H9 (cell line): ENCODE measurements around the gene GPM6B. TPM values are rescaled to one million over a fixed set of nuclear protein-coding genes. Genes with fewer than 3 reads are reported as not detected.

Experiments used
- DNase-seq: peaks from one replicate; pipeline ENCODE4 v3.0.0-alpha.2; 2017
- H2AFZ ChIP-seq: one replicate; pipeline ENCODE4 v1.6.1; 2013; ENCODE audit warnings: mild to moderate bottlenecking, low read length, control low read depth, moderate library complexity
- H2AK5ac ChIP-seq: 2 replicates; pipeline ENCODE4 v1.6.1; 2013; ENCODE audit warnings: low read length, control low read depth, mixed read lengths; ENCODE audit not compliant: insufficient read length
- H2BK120ac ChIP-seq: one replicate; pipeline ENCODE4 v1.6.1; 2013; ENCODE audit warnings: low read depth, mild to moderate bottlenecking, low read length, control low read depth, inconsistent platforms; ENCODE audit not compliant: poor library complexity, severe bottlenecking
- H2BK12ac ChIP-seq: 2 replicates; pipeline ENCODE4 v1.6.1; 2013; ENCODE audit warnings: low read length, control low read depth, mixed read lengths, low read depth; ENCODE audit not compliant: insufficient read length
- H2BK15ac ChIP-seq: 2 replicates; pipeline ENCODE4 v1.6.1; 2013; ENCODE audit warnings: low read depth, low read length, control low read depth
- H2BK20ac ChIP-seq: one replicate; pipeline ENCODE4 v1.6.1; 2013; ENCODE audit warnings: low read depth, mild to moderate bottlenecking, low read length, control low read depth, inconsistent platforms; ENCODE audit not compliant: poor library complexity, severe bottlenecking
- H2BK5ac ChIP-seq: 2 replicates; pipeline ENCODE4 v1.6.1; 2013; ENCODE audit warnings: low read length, control low read depth, mixed read lengths; ENCODE audit not compliant: insufficient read length
- H3K14ac ChIP-seq: 2 replicates; pipeline ENCODE4 v1.6.1; 2013; ENCODE audit warnings: low read length, control low read depth; ENCODE audit not compliant: insufficient read depth
- H3K18ac ChIP-seq: 2 replicates; pipeline ENCODE4 v1.6.1; 2013; ENCODE audit warnings: low read depth, mild to moderate bottlenecking, mixed read lengths, low read length, control low read depth; ENCODE audit not compliant: insufficient read length
- H3K23ac ChIP-seq: 2 replicates; pipeline ENCODE4 v1.6.1; 2013; ENCODE audit warnings: low read length, control low read depth, mixed read lengths, low read depth; ENCODE audit not compliant: insufficient read length
- H3K23me2 ChIP-seq: 2 replicates; pipeline ENCODE4 v1.6.1; 2013; ENCODE audit warnings: low read depth, mild to moderate bottlenecking, mixed read lengths, low read length, control low read depth; ENCODE audit not compliant: insufficient read length, poor library complexity, severe bottlenecking
- H3K27ac ChIP-seq: 2 replicates; pipeline ENCODE4 v1.5.1; 2013; ENCODE audit warnings: low read length, control low read depth, mixed read lengths, low read depth; ENCODE audit not compliant: insufficient read length
- H3K27me3 ChIP-seq: 2 replicates; pipeline ENCODE4 v1.6.1; 2013; ENCODE audit warnings: low read length, control low read depth, inconsistent platforms; ENCODE audit not compliant: insufficient read depth
- H3K4ac ChIP-seq: 2 replicates; pipeline ENCODE4 v1.6.1; 2013; ENCODE audit warnings: low read depth, mild to moderate bottlenecking, control low read depth, inconsistent platforms, low read length, moderate library complexity
- H3K4me1 ChIP-seq: 2 replicates; pipeline ENCODE4 v1.6.1; 2013; ENCODE audit warnings: low read length, control low read depth, inconsistent platforms; ENCODE audit not compliant: insufficient read depth
- H3K4me2 ChIP-seq: 2 replicates; pipeline ENCODE4 v1.6.1; 2013; ENCODE audit warnings: low read length, control low read depth, mixed read lengths; ENCODE audit not compliant: insufficient read length, insufficient read depth
- H3K56ac ChIP-seq: 2 replicates; pipeline ENCODE4 v1.6.1; 2013; ENCODE audit warnings: low read depth, mild to moderate bottlenecking, mixed read lengths, low read length, control low read depth; ENCODE audit not compliant: insufficient read length
- H3K79me1 ChIP-seq: 2 replicates; pipeline ENCODE4 v1.6.1; 2013; ENCODE audit warnings: low read depth, mild to moderate bottlenecking, moderate library complexity, low read length, control low read depth, inconsistent platforms; ENCODE audit not compliant: insufficient read depth, poor library complexity, severe bottlenecking
- H3K79me2 ChIP-seq: 2 replicates; pipeline ENCODE4 v1.6.1; 2013; ENCODE audit warnings: low read length, control low read depth, inconsistent platforms; ENCODE audit not compliant: insufficient read depth
- H3K9ac ChIP-seq: 2 replicates; pipeline ENCODE4 v1.6.1; 2013; ENCODE audit warnings: low read length, control low read depth, mixed read lengths; ENCODE audit not compliant: insufficient read length; ENCODE audit errors: extremely low read depth
- H3K9me3 ChIP-seq: one replicate; pipeline ENCODE4 v1.6.1; 2013; ENCODE audit warnings: low read depth, low read length, inconsistent platforms; ENCODE audit not compliant: control insufficient read depth
- H3T11ph ChIP-seq: one replicate; pipeline ENCODE4 v1.6.1; 2013; ENCODE audit warnings: mild to moderate bottlenecking, low read length, control low read depth, inconsistent platforms
- H4K20me1 ChIP-seq: one replicate; pipeline ENCODE4 v1.6.1; 2013; ENCODE audit not compliant: control insufficient read depth, insufficient read length, insufficient read depth
- H4K5ac ChIP-seq: 2 replicates; pipeline ENCODE4 v1.6.1; 2013; ENCODE audit warnings: low read depth, mild to moderate bottlenecking, mixed read lengths, low read length, control low read depth; ENCODE audit not compliant: insufficient read length
- H4K8ac ChIP-seq: replicated peaks from 2 replicates; pipeline ENCODE4 v1.6.1; 2013; ENCODE audit warnings: low read length, control low read depth, mixed read lengths, low read depth; ENCODE audit not compliant: insufficient read length
- H4K91ac ChIP-seq: 2 replicates; pipeline ENCODE4 v1.6.1; 2013; ENCODE audit warnings: low read depth, mild to moderate bottlenecking, moderate library complexity, mixed read lengths, low read length, control low read depth; ENCODE audit not compliant: insufficient read length
- H3K27ac Mint-ChIP-seq, 3 experiments: 2 replicates in 2 of 3; 3 replicates in 1 of 3; pipeline ENCODE4 v1.8.0; 2020 to 2021; ENCODE audit warnings: mixed read lengths in 3 of 3, mild to moderate bottlenecking in 1 of 3, moderate library complexity in 1 of 3
- H3K27me3 Mint-ChIP-seq: 2 replicates; pipeline ENCODE4 v1.8.0; 2021; ENCODE audit warnings: low read depth, mild to moderate bottlenecking, moderate library complexity, mixed read lengths
- H3K36me3 Mint-ChIP-seq, 3 experiments: 2 replicates in 2 of 3; 3 replicates in 1 of 3; pipeline ENCODE4 v1.8.0; 2020 to 2021; ENCODE audit warnings: low read depth in 3 of 3, mixed read lengths in 3 of 3; ENCODE audit not compliant: insufficient read depth in 1 of 3
- H3K4me1 Mint-ChIP-seq, 2 experiments: 2 replicates each; pipeline ENCODE4 v1.8.0; 2020; ENCODE audit warnings: mixed read lengths in 2 of 2
- H3K4me3 Mint-ChIP-seq, 2 experiments: 2 replicates in 1 of 2; 3 replicates in 1 of 2; pipeline ENCODE4 v1.8.0; 2020 to 2021; ENCODE audit warnings: mild to moderate bottlenecking in 2 of 2, mixed read lengths in 2 of 2, moderate library complexity in 1 of 2
- H3K9me3 Mint-ChIP-seq, 2 experiments: 2 replicates in 1 of 2; 3 replicates in 1 of 2; pipeline ENCODE4 v1.8.0; 2020; ENCODE audit warnings: mild to moderate bottlenecking in 2 of 2, mixed read lengths in 2 of 2, moderate library complexity in 1 of 2
- WGBS: extraction: QIAGEN DNeasy Blood & Tissue Kit; methylation state at CpG from one replicate; pipeline ENCODE4 v1.1.7; 2013; ENCODE audit warnings: missing lambda C conversion rate, low lambda C conversion rate, mixed read lengths; ENCODE audit not compliant: insufficient read length; ENCODE audit errors: extremely low coverage; 5-methylcytosine and 5-hydroxymethylcytosine counted together
- total RNA-seq: library from RNA; stranded (reverse); gene quantifications from 2 replicates; pipeline ENCODE4 v1.2.1, GENCODE V29; 2021
- TF ChIP-seq, protein P1 (sequence below): fragments of 200-600 bp; sonication (generic); conservative IDR thresholded peaks from 3 replicates; pipeline ENCODE4 v1.8.0; 2021; ENCODE audit warnings: antibody characterized with exemption, mild to moderate bottlenecking

Gene GPM6B
- total RNA-seq, 1 experiment from 2014 or later = 73.9 TPM

DNA sequence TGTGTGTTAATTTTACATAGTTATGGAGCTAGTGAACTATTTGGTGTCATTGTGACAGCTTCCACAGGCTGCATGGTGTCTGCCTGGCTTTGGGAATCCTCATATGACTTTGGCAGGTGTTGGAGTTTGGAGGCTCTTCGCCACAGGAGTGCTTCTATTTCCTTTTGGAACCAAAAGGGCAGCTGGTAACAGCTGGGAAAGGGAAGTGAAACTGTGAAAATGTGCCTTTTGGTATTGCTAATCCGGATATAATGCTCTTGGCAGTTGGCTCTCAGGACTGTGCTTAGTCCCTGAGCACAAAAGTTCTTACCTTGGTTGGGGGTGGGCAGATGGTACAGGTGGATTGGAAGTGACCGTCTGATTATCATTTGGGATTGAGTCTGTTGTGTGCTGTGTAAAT lies 64.2 kb downstream of the GPM6B start:
- no CpG with 5 or more reads among the region's 3 CpGs for WGBS
- no peak overlapping the region for H3K4ac ChIP-seq
- no peak overlapping the region for H2BK120ac ChIP-seq
- TF ChIP-seq, protein P1, sequence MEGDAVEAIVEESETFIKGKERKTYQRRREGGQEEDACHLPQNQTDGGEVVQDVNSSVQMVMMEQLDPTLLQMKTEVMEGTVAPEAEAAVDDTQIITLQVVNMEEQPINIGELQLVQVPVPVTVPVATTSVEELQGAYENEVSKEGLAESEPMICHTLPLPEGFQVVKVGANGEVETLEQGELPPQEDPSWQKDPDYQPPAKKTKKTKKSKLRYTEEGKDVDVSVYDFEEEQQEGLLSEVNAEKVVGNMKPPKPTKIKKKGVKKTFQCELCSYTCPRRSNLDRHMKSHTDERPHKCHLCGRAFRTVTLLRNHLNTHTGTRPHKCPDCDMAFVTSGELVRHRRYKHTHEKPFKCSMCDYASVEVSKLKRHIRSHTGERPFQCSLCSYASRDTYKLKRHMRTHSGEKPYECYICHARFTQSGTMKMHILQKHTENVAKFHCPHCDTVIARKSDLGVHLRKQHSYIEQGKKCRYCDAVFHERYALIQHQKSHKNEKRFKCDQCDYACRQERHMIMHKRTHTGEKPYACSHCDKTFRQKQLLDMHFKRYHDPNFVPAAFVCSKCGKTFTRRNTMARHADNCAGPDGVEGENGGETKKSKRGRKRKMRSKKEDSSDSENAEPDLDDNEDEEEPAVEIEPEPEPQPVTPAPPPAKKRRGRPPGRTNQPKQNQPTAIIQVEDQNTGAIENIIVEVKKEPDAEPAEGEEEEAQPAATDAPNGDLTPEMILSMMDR = no peak
- no peak overlapping the region for H3T11ph ChIP-seq
- no peak overlapping the region for H2BK20ac ChIP-seq
- H3K56ac ChIP-seq = no peak overlapping the region
- H3K9ac ChIP-seq = no peak overlapping the region
- no peak overlapping the region for H3K14ac ChIP-seq
- H3K9me3 Mint-ChIP-seq = peaks cover 13 to 26% of the 10 kb centered on the region in 2 experiments
- no peak overlapping the region for H2AK5ac ChIP-seq
- no peaks in the 10 kb centered on the region; the same call in 1 of the 2 replicates for H3K4me1 ChIP-seq
- no peak overlapping the region for H2BK5ac ChIP-seq
- H3K9me3 ChIP-seq = no peaks in the 10 kb centered on the region
- H3K4me3 Mint-ChIP-seq = no peak overlapping the region
- no peak overlapping the region for H4K91ac ChIP-seq
- H3K27me3 ChIP-seq = no peaks in the 10 kb centered on the region; the same call in 1 of the 2 replicates
- no peaks in the 10 kb centered on the region for H4K20me1 ChIP-seq
- H3K79me1 ChIP-seq = no peaks in the 10 kb centered on the region
- no peak overlapping the region for H3K27ac ChIP-seq
- H4K8ac ChIP-seq = no peak overlapping the region
- no peaks in the 10 kb centered on the region for H3K27me3 Mint-ChIP-seq
- no peak overlapping the region for H2BK15ac ChIP-seq
- 0 out of 2 replicates have a peak, but pooled peaks cover 2% of the 10 kb centered on the region for H3K79me2 ChIP-seq
- H4K5ac ChIP-seq = no peak overlapping the region
- H3K27ac Mint-ChIP-seq = no peak overlapping the region
- H3K4me2 ChIP-seq = no peak overlapping the region
- no peak overlapping the region for H2AFZ ChIP-seq
- H3K18ac ChIP-seq = no peak overlapping the region
- peaks cover 9 to 64% (median 34%) of the 10 kb centered on the region in 3 experiments; a peak in 6 of 7 replicates for H3K36me3 Mint-ChIP-seq
- no peak overlapping the region for H3K23ac ChIP-seq
- DNase-seq = no peak
- no peak overlapping the region for H2BK12ac ChIP-seq
- H3K4me1 Mint-ChIP-seq = peaks cover 10 to 12% of the 10 kb centered on the region in 2 experiments; a peak in 3 of 4 replicates
- no peaks in the 10 kb centered on the region for H3K23me2 ChIP-seq
